Lung (tissue), 12 donors: ENCODE data around the gene NOS3. TPM values are rescaled to one million over a fixed set of nuclear protein-coding genes. Genes with fewer than 3 reads are reported as not detected.
"Not testable (repeated sequence)": the region's sequence is repeated elsewhere in the genome, so short reads cannot be mapped to it uniquely, and the experiment has no call there.

Experiments used
- ATAC-seq: fragments of 200-7000 bp; cut with Tn5 transposase; one replicate; pipeline ENCODE4 v1.9.1; 2020; ENCODE audit warnings: moderate number of reproducible peaks; ENCODE audit not compliant: insufficient read depth, low FRiP score
- DNase-seq, 3 donors: peaks; one replicate each; pipeline ENCODE4 v3.0.0-alpha.2; 2013 to 2017
- H3K27ac ChIP-seq, 2 donors: one replicate each; pipeline ENCODE4 v1.5.1; 2013; ENCODE audit warnings: mild to moderate bottlenecking in 2 of 2, moderate library complexity in 2 of 2, control low read depth in 1 of 2, inconsistent platforms in 1 of 2, low read depth in 1 of 2, low read length in 1 of 2
- H3K27me3 ChIP-seq, 3 donors: one replicate each; pipeline ENCODE4 v1.5.1; 2013; ENCODE audit warnings: low read length in 2 of 3; ENCODE audit not compliant: control insufficient read depth in 3 of 3, insufficient read depth in 3 of 3
- H3K36me3 ChIP-seq, 4 donors: one replicate each; pipeline ENCODE4 v1.5.1; 2013; ENCODE audit warnings: low read length in 4 of 4, mild to moderate bottlenecking in 1 of 4, moderate library complexity in 1 of 4; ENCODE audit not compliant: control insufficient read depth in 4 of 4, insufficient read depth in 4 of 4
- H3K4me1 ChIP-seq, 5 donors: one replicate each; pipeline ENCODE4 v1.5.1; 2013; ENCODE audit warnings: low read length in 5 of 5, mild to moderate bottlenecking in 2 of 5, moderate library complexity in 1 of 5; ENCODE audit not compliant: control insufficient read depth in 5 of 5, insufficient read depth in 5 of 5
- H3K4me3 ChIP-seq: one replicate; pipeline ENCODE4 v1.5.1; 2013; ENCODE audit warnings: mild to moderate bottlenecking, control low read depth, moderate library complexity
- H3K9ac ChIP-seq, 2 donors: one replicate each; pipeline ENCODE4 v1.5.1; 2013; ENCODE audit warnings: low read length in 2 of 2, control low read depth in 1 of 2; ENCODE audit not compliant: insufficient read depth in 1 of 2
- H3K9me3 ChIP-seq, 4 donors: one replicate each; pipeline ENCODE4 v1.5.1; 2013; ENCODE audit warnings: low read length in 3 of 4, mild to moderate bottlenecking in 1 of 4, moderate library complexity in 1 of 4; ENCODE audit not compliant: control insufficient read depth in 4 of 4, insufficient read depth in 3 of 4
- WGBS, 2 donors: extraction: QIAGEN DNeasy Blood & Tissue Kit; methylation state at CpG; one replicate each; pipeline ENCODE4 v1.1.7; 2013; 5-methylcytosine and 5-hydroxymethylcytosine counted together
- polyA plus RNA-seq, 2 donors: library from polyadenylated mRNA; stranded (reverse); fragments of 200-250 nt; gene quantifications; one replicate each; pipeline ENCODE4 v1.2.1, GENCODE V29; 2013
- total RNA-seq, 2 donors: library from RNA; depleted of rRNA in 1 of 2; stranded (reverse); fragments of >200 nt in 1 of 2; gene quantifications; one replicate each; pipeline ENCODE4 v1.2.1, GENCODE V29; 2014 to 2021
- TF ChIP-seq, protein P1 (sequence below): IDR thresholded peaks from 2 replicates; pipeline ENCODE4 v1.5.1; 2012; ENCODE audit warnings: mild to moderate bottlenecking; ENCODE audit errors: control extremely low read depth, extremely low read depth
- donor health status: control.
- donor health status: control.
- donor health status: Bipolar disorder and iron deficiency.
- donor health status: healthy.
- donor health status: DM: yes; HTN: yes; CAD: no.

NOS3 gene
- total and polyA plus RNA-seq, 4 donors = 9.3 to 31.0 (median 11.9) TPM

- H3K27me3 ChIP-seq = no peaks in the 10 kb centered on the region
- H3K27ac ChIP-seq = no peak overlapping the region
- DNase-seq (no peak), ATAC-seq (no peak)
- H3K9ac ChIP-seq = no peak overlapping the region
- H3K4me1 ChIP-seq = peaks cover 0 to 36% (median 27%) of the 10 kb centered on the region in 5 donors
- WGBS, 2 donors = 43 to 63% methylated on average over 7 of the region's 7 CpGs
- H3K36me3 ChIP-seq = peaks cover 0 to 7% (median 0%) of the 10 kb centered on the region in 4 donors
- TF ChIP-seq, protein P1, sequence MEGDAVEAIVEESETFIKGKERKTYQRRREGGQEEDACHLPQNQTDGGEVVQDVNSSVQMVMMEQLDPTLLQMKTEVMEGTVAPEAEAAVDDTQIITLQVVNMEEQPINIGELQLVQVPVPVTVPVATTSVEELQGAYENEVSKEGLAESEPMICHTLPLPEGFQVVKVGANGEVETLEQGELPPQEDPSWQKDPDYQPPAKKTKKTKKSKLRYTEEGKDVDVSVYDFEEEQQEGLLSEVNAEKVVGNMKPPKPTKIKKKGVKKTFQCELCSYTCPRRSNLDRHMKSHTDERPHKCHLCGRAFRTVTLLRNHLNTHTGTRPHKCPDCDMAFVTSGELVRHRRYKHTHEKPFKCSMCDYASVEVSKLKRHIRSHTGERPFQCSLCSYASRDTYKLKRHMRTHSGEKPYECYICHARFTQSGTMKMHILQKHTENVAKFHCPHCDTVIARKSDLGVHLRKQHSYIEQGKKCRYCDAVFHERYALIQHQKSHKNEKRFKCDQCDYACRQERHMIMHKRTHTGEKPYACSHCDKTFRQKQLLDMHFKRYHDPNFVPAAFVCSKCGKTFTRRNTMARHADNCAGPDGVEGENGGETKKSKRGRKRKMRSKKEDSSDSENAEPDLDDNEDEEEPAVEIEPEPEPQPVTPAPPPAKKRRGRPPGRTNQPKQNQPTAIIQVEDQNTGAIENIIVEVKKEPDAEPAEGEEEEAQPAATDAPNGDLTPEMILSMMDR = no peak
- no peaks in the 10 kb centered on the region for H3K9me3 ChIP-seq
- H3K4me3 ChIP-seq = no peak overlapping the region
Observed at GRCh38 chr7:151010037-151010306, 19.2 kb downstream of the NOS3 start.

- H3K4me3 ChIP-seq = peak overlapping the region; percentile 13
- H3K9ac ChIP-seq = peak overlapping the region in 1 of 2 donors; percentile 24
- TF ChIP-seq, protein P1 = no peak
- peaks cover 0 to 36% (median 27%) of the 10 kb centered on the region in 5 donors for H3K4me1 ChIP-seq
- ATAC-seq (no peak), DNase-seq (peak; percentile 55 to 85 (median 83))
- H3K36me3 ChIP-seq = peaks cover 0 to 7% (median 0%) of the 10 kb centered on the region in 4 donors
- H3K27me3 ChIP-seq = no peaks in the 10 kb centered on the region
- 20 to 24% methylated on average over 17 to 18 of the region's 18 CpGs for WGBS, 2 donors
- peak overlapping the region in 1 of 2 donors; percentile 44 for H3K27ac ChIP-seq
- H3K9me3 ChIP-seq = no peaks in the 10 kb centered on the region
Observed at GRCh38 chr7:151010307-151011096, 19.7 kb downstream of the NOS3 start.

GRCh38 chr7:151011097-151011409, 20.2 kb downstream of the NOS3 start:
- peaks cover 0 to 7% (median 0%) of the 10 kb centered on the region in 4 donors for H3K36me3 ChIP-seq
- DNase-seq (no peak), ATAC-seq (no peak)
- no peaks in the 10 kb centered on the region for H3K27me3 ChIP-seq
- H3K9ac ChIP-seq = peak overlapping the region in 1 of 2 donors; percentile 24
- H3K4me1 ChIP-seq = peaks cover 0 to 36% (median 27%) of the 10 kb centered on the region in 5 donors
- no peak overlapping the region for H3K27ac ChIP-seq
- no peak overlapping the region for H3K4me3 ChIP-seq
- WGBS, 2 donors = 55 to 73% methylated on average over 1 of the region's 1 CpG
- TF ChIP-seq, protein P1 = no peak
- no peaks in the 10 kb centered on the region for H3K9me3 ChIP-seq

DNA sequence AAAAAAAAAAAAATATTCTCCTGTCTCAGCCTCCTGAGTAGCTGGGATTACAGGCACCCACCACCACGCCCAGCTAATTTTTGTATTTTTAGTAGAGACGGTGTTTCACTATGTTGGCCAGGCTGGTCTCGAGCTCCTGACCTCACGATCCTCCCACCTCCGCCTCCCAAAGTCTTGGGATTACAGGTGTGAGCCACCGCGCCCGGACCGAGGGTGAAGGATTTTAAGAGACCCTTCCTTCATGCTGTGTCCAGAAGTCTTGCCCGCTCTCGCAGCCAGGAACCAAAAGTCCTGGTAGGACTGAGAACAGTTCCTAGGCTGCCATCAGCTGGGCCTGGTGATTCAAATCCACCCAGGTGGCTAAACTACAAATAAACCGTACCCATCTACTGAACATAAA, 20.8 kb downstream of the NOS3 start:
- H3K4me1 ChIP-seq = peaks cover 0 to 36% (median 27%) of the 10 kb centered on the region in 5 donors
- not testable (repeated sequence) for H3K36me3 ChIP-seq, H3K27ac ChIP-seq, H3K27me3 ChIP-seq, ATAC-seq, DNase-seq, H3K9ac ChIP-seq, H3K9me3 ChIP-seq, H3K4me3 ChIP-seq
- 84 to 85% methylated on average over 12 of the region's 12 CpGs for WGBS, 2 donors
